Panc1 (cell line): Measurements from ENCODE around the gene XPNPEP3.

Experiments used
- CTCF ChIP-seq: fragments of 450-650 bp; IDR thresholded peaks from 2 replicates; pipeline ENCODE4 v1.5.1; 2017; ENCODE audit warnings: mild to moderate bottlenecking
- POLR2AphosphoS5 ChIP-seq: IDR thresholded peaks from 2 replicates; pipeline ENCODE4 v1.6.1; 2012; ENCODE audit warnings: mild to moderate bottlenecking, low read depth, low read length, moderate library complexity
- REST ChIP-seq, 2 experiments: IDR thresholded peaks; 2 replicates each; pipeline ENCODE4 v1.6.1; 2011 to 2012; ENCODE audit warnings: low read depth in 2 of 2, control low read depth in 1 of 2, low read length in 1 of 2, mild to moderate bottlenecking in 1 of 2, moderate library complexity in 1 of 2; ENCODE audit not compliant: insufficient read depth in 1 of 2
- TCF7L2 ChIP-seq: IDR thresholded peaks from 2 replicates; pipeline ENCODE4 v1.6.1; 2011; ENCODE audit warnings: mild to moderate bottlenecking, low read depth, low read length, inconsistent platforms

DNA sequence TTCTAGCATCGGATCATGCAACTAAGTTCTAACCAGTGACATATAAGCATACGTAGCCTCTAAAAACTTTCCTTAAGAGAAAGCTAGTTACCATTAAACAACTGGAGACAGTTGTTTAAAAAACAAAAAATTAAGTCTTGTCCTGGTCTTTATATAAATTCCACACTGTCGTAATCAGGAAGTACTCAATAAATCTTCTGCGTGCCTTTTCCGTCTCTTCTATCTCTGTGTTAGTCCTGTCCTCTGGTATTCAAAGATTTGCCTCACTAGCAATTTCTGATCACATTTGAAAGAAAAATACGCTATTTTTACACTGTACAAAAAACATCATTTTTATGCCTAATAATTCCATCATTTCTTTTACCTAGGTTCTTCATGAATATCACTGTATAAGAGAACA, 27.8 kb upstream of the XPNPEP3 start:
- TF ChIP-seq REST (IDR thresholded peaks at IDR 0.05; ENCODE audit: insufficient read depth in 1 of 2, low read depth in 2 of 2, low read length in 1 of 2) = no peak
- TF ChIP-seq CTCF = no peak
- TF ChIP-seq TCF7L2 = no peak
- TF ChIP-seq POLR2AphosphoS5 = no peak
